GM23338 (cell line): ENCODE results near the gene PLA1A. TPM values are rescaled to one million over a fixed set of nuclear protein-coding genes. Genes with fewer than 3 reads are reported as not detected.

Source experiments
- ATAC-seq: fragments of 200-7000 bp; cut with Tn5 transposase; 3 replicates; pipeline ENCODE4 v1.9.1; 2020
- DNase-seq: peaks from one replicate; pipeline ENCODE4 v3.0.0-alpha.2; 2015; ENCODE audit warnings: low spot score
- H2AFZ ChIP-seq: fragments of 200-600 bp; sonication (generic); 2 replicates; pipeline ENCODE4 v1.8.0; 2016; ENCODE audit warnings: antibody characterized with exemption, mild to moderate bottlenecking, moderate library complexity
- H3F3A ChIP-seq: fragments of 200-600 bp; sonication (generic); replicated peaks from 2 replicates; pipeline ENCODE4 v1.8.0; 2017; ENCODE audit warnings: antibody characterized with exemption, mixed run types, low read depth
- H3K27ac ChIP-seq: fragments of 200-600 bp; sonication (generic); 2 replicates; pipeline ENCODE4 v1.6.1; 2016; ENCODE audit warnings: low read depth
- H3K27me3 ChIP-seq: fragments of 200-600 bp; sonication (generic); 2 replicates; pipeline ENCODE4 v1.8.0; 2016; ENCODE audit warnings: mild to moderate bottlenecking, mixed run types, moderate library complexity; ENCODE audit not compliant: insufficient read depth
- H3K36me3 ChIP-seq: fragments of 200-600 bp; sonication (generic); 2 replicates; pipeline ENCODE4 v1.8.0; 2016; ENCODE audit warnings: mild to moderate bottlenecking; ENCODE audit not compliant: insufficient read depth
- H3K4me1 ChIP-seq: fragments of 200-600 bp; sonication (generic); 2 replicates; pipeline ENCODE4 v1.8.0; 2016; ENCODE audit warnings: mild to moderate bottlenecking, moderate library complexity; ENCODE audit not compliant: insufficient read depth
- H3K4me2 ChIP-seq: fragments of 200-600 bp; sonication (generic); 2 replicates; pipeline ENCODE4 v1.7.1; 2017; ENCODE audit warnings: mixed run types
- H3K4me3 ChIP-seq: fragments of 200-600 bp; sonication (generic); 2 replicates; pipeline ENCODE4 v1.6.1; 2016; ENCODE audit warnings: mixed run types
- H3K79me2 ChIP-seq: fragments of 200-600 bp; sonication (generic); replicated peaks from 2 replicates; pipeline ENCODE4 v1.8.0; 2017; ENCODE audit warnings: mild to moderate bottlenecking; ENCODE audit not compliant: insufficient read depth
- H3K9me2 ChIP-seq: fragments of 200-600 bp; sonication (generic); 2 replicates; pipeline ENCODE4 v1.8.0; 2017; ENCODE audit not compliant: insufficient read depth
- H4K20me1 ChIP-seq: fragments of 200-600 bp; sonication (generic); replicated peaks from 2 replicates; pipeline ENCODE4 v1.8.0; 2017; ENCODE audit warnings: mild to moderate bottlenecking; ENCODE audit not compliant: insufficient read depth
- H3K27ac Mint-ChIP-seq: 2 replicates; pipeline ENCODE4 v1.8.0; 2020; ENCODE audit warnings: inconsistent platforms, mild to moderate bottlenecking, moderate library complexity, mixed read lengths
- H3K27me3 Mint-ChIP-seq: 3 replicates; pipeline ENCODE4 v1.8.0; 2022; ENCODE audit warnings: low read depth, mild to moderate bottlenecking, moderate library complexity, mixed read lengths, inconsistent platforms; ENCODE audit not compliant: insufficient read depth, poor library complexity
- H3K36me3 Mint-ChIP-seq: 3 replicates; pipeline ENCODE4 v1.8.0; 2021; ENCODE audit warnings: low read depth, mild to moderate bottlenecking, inconsistent platforms, moderate library complexity, mixed read lengths
- H3K4me1 Mint-ChIP-seq: 3 replicates; pipeline ENCODE4 v1.8.0; 2020; ENCODE audit warnings: mild to moderate bottlenecking, inconsistent platforms, mixed read lengths
- H3K4me3 Mint-ChIP-seq: 3 replicates; pipeline ENCODE4 v1.8.0; 2021; ENCODE audit warnings: moderate library complexity, mild to moderate bottlenecking, inconsistent platforms, mixed read lengths
- H3K9me3 Mint-ChIP-seq: 3 replicates; pipeline ENCODE4 v1.8.0; 2020; ENCODE audit warnings: moderate library complexity, mild to moderate bottlenecking, inconsistent platforms, mixed read lengths
- CREB1 ChIP-seq: fragments of 250-450 bp; sonication (Bioruptor Pico); IDR thresholded peaks from 2 replicates; pipeline ENCODE4 v1.5.0; 2020; ENCODE audit warnings: low read depth, mild to moderate bottlenecking, moderate library complexity
- EZH2 ChIP-seq: fragments of 200-600 bp; sonication (generic); IDR thresholded peaks from one replicate; pipeline ENCODE4 v1.8.0; 2017; ENCODE audit warnings: antibody characterized with exemption, mild to moderate bottlenecking, low read depth; ENCODE audit not compliant: unreplicated experiment
- EZH2phosphoT487 ChIP-seq: fragments of 200-600 bp; sonication (generic); IDR thresholded peaks from one replicate; pipeline ENCODE4 v1.8.1; 2018; ENCODE audit warnings: antibody characterized with exemption; ENCODE audit not compliant: unreplicated experiment
- JUNB ChIP-seq: IDR thresholded peaks from one replicate; pipeline ENCODE4 v1.6.1; 2016; ENCODE audit warnings: antibody characterized with exemption; ENCODE audit not compliant: unreplicated experiment
- NANOG ChIP-seq: IDR thresholded peaks from 2 replicates; pipeline ENCODE4 v1.6.1; 2016; ENCODE audit warnings: antibody characterized with exemption, borderline replicate concordance
- POLR2AphosphoS5 ChIP-seq: IDR thresholded peaks from 2 replicates; pipeline ENCODE4 v1.6.1; 2016; ENCODE audit warnings: antibody characterized with exemption, low read depth
- STAT1 ChIP-seq: IDR thresholded peaks from one replicate; pipeline ENCODE4 v1.6.1; 2016; ENCODE audit warnings: antibody characterized with exemption; ENCODE audit not compliant: unreplicated experiment
- ZNF114 ChIP-seq: fragments of 250-450 bp; sonication (Bioruptor Pico); IDR thresholded peaks from 2 replicates; pipeline ENCODE4 v1.5.0; 2020; ENCODE audit warnings: mild to moderate bottlenecking, moderate library complexity
- ZNF331 ChIP-seq: fragments of 250-450 bp; sonication (Bioruptor Pico); IDR thresholded peaks from 2 replicates; pipeline ENCODE4 v1.5.0; 2020; ENCODE audit warnings: low read depth, mild to moderate bottlenecking, moderate library complexity
- polyA plus RNA-seq: library from polyadenylated mRNA; unstranded; fragments of >200 nt; fragmentation: Nextera tagmentation; extraction: Ambion mirVana; gene quantifications from 2 replicates; pipeline ENCODE4 v1.2.1, GENCODE V29; 2016
- total RNA-seq: library from RNA; depleted of rRNA; stranded (reverse); fragments of >200 nt; shearing (Covaris generic); gene quantifications from 2 replicates; pipeline ENCODE4 v1.2.3, GENCODE V29; 2014
- TF ChIP-seq, protein P1 (sequence below): IDR thresholded peaks from 2 replicates; pipeline ENCODE4 v1.6.1; 2016; ENCODE audit warnings: antibody characterized with exemption
- TF ChIP-seq, protein P2 (sequence below): fragments of 250-450 bp; sonication (Bioruptor Pico); IDR thresholded peaks from 2 replicates; pipeline ENCODE4 v1.5.0; 2020; ENCODE audit warnings: mild to moderate bottlenecking, moderate library complexity
- TF ChIP-seq, protein P3 (sequence below), 2 experiments: fragments of 200-600 bp in 1 of 2; sonication (generic) in 1 of 2; conservative IDR thresholded peaks; 2 replicates each; pipeline versions ENCODE4 v1.5.1 to v1.6.1; 2016 to 2017; ENCODE audit warnings: antibody characterized with exemption in 2 of 2, low read depth in 2 of 2, mild to moderate bottlenecking in 2 of 2, moderate library complexity in 1 of 2
- TF ChIP-seq, protein P4 (sequence below): IDR thresholded peaks from one replicate; pipeline ENCODE4 v1.6.1; 2018; ENCODE audit warnings: antibody characterized with exemption; ENCODE audit not compliant: unreplicated experiment

PLA1A gene
- total and polyA plus RNA-seq, 2 experiments from 2014 or later, result not detected

DNA sequence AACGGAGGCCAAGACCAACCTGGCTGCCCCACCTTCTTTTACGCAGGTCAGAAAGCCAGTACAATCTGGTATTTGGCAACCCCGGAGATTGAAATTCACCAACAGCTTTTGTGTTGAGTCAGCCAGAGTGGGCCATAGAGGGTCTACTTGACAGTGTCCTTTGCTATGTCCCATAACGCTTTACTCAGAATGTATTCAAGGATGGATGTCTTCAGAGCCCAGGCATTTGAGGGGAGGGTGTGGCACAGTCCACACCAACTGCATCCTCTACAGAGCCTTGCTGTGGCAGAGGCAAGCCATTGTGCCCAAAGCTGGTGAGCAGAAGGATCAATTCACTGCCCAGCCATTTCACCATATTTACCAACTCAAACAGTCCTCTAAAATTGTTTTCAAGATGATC, 18.4 kb downstream of the PLA1A start (continued):
- TF ChIP-seq ZNF331 (CRISPR knock-in tag) (no peak), JUNB (no peak), STAT1 (no peak), EZH2phosphoT487 (no peak), POLR2AphosphoS5 (no peak), EZH2 (no peak), NANOG (no peak)
- TF ChIP-seq, protein P1, sequence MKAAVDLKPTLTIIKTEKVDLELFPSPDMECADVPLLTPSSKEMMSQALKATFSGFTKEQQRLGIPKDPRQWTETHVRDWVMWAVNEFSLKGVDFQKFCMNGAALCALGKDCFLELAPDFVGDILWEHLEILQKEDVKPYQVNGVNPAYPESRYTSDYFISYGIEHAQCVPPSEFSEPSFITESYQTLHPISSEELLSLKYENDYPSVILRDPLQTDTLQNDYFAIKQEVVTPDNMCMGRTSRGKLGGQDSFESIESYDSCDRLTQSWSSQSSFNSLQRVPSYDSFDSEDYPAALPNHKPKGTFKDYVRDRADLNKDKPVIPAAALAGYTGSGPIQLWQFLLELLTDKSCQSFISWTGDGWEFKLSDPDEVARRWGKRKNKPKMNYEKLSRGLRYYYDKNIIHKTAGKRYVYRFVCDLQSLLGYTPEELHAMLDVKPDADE, result no peak

DNA sequence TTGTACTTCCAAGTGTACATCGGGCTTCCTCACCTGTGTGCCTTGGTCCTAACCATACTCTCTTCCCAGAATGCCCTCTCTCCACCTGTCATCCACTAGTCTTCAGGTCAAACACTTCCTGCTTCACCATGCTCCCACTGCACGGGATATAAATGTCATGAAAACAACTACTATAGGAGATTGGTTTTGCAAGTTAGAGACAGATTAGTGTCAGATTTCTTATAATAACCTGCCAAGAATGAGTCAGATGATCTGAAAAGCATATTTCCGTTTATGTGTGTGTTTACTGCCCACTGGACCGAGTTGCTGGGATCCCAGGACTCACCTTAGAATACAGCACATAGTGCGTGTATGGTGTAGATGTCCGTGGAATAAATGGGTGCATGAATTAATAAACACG, 21.4 kb downstream of the PLA1A start:
- no peaks in the 10 kb centered on the region for H3K79me2 ChIP-seq
- H3K27me3 ChIP-seq, result no peaks in the 10 kb centered on the region
- H3K9me2 ChIP-seq, result no peaks in the 10 kb centered on the region
- DNase-seq, result no peak
- no peak overlapping the region for H3K4me3 ChIP-seq
- no peaks in the 10 kb centered on the region for H3K36me3 ChIP-seq
- H3F3A ChIP-seq, result no peaks in the 10 kb centered on the region
- ATAC-seq, result no peak
- H3K27ac Mint-ChIP-seq, result no peak overlapping the region
- H3K4me2 ChIP-seq, result no peak overlapping the region
- no peak overlapping the region for H3K4me3 Mint-ChIP-seq
- H3K4me1 Mint-ChIP-seq, result no peaks in the 10 kb centered on the region
- H4K20me1 ChIP-seq, result no peaks in the 10 kb centered on the region
- H3K9me3 Mint-ChIP-seq, result no peaks in the 10 kb centered on the region
- no peaks in the 10 kb centered on the region for H3K4me1 ChIP-seq
- H2AFZ ChIP-seq, result no peak overlapping the region
- H3K27ac ChIP-seq, result no peak overlapping the region
- H3K27me3 Mint-ChIP-seq, result peaks cover 2% of the 10 kb centered on the region
- no peaks in the 10 kb centered on the region for H3K36me3 Mint-ChIP-seq
- TF ChIP-seq ZNF114 (CRISPR knock-in tag) (no peak), CREB1 (CRISPR knock-in tag) (no peak), STAT1 (no peak)
- TF ChIP-seq, protein P2, sequence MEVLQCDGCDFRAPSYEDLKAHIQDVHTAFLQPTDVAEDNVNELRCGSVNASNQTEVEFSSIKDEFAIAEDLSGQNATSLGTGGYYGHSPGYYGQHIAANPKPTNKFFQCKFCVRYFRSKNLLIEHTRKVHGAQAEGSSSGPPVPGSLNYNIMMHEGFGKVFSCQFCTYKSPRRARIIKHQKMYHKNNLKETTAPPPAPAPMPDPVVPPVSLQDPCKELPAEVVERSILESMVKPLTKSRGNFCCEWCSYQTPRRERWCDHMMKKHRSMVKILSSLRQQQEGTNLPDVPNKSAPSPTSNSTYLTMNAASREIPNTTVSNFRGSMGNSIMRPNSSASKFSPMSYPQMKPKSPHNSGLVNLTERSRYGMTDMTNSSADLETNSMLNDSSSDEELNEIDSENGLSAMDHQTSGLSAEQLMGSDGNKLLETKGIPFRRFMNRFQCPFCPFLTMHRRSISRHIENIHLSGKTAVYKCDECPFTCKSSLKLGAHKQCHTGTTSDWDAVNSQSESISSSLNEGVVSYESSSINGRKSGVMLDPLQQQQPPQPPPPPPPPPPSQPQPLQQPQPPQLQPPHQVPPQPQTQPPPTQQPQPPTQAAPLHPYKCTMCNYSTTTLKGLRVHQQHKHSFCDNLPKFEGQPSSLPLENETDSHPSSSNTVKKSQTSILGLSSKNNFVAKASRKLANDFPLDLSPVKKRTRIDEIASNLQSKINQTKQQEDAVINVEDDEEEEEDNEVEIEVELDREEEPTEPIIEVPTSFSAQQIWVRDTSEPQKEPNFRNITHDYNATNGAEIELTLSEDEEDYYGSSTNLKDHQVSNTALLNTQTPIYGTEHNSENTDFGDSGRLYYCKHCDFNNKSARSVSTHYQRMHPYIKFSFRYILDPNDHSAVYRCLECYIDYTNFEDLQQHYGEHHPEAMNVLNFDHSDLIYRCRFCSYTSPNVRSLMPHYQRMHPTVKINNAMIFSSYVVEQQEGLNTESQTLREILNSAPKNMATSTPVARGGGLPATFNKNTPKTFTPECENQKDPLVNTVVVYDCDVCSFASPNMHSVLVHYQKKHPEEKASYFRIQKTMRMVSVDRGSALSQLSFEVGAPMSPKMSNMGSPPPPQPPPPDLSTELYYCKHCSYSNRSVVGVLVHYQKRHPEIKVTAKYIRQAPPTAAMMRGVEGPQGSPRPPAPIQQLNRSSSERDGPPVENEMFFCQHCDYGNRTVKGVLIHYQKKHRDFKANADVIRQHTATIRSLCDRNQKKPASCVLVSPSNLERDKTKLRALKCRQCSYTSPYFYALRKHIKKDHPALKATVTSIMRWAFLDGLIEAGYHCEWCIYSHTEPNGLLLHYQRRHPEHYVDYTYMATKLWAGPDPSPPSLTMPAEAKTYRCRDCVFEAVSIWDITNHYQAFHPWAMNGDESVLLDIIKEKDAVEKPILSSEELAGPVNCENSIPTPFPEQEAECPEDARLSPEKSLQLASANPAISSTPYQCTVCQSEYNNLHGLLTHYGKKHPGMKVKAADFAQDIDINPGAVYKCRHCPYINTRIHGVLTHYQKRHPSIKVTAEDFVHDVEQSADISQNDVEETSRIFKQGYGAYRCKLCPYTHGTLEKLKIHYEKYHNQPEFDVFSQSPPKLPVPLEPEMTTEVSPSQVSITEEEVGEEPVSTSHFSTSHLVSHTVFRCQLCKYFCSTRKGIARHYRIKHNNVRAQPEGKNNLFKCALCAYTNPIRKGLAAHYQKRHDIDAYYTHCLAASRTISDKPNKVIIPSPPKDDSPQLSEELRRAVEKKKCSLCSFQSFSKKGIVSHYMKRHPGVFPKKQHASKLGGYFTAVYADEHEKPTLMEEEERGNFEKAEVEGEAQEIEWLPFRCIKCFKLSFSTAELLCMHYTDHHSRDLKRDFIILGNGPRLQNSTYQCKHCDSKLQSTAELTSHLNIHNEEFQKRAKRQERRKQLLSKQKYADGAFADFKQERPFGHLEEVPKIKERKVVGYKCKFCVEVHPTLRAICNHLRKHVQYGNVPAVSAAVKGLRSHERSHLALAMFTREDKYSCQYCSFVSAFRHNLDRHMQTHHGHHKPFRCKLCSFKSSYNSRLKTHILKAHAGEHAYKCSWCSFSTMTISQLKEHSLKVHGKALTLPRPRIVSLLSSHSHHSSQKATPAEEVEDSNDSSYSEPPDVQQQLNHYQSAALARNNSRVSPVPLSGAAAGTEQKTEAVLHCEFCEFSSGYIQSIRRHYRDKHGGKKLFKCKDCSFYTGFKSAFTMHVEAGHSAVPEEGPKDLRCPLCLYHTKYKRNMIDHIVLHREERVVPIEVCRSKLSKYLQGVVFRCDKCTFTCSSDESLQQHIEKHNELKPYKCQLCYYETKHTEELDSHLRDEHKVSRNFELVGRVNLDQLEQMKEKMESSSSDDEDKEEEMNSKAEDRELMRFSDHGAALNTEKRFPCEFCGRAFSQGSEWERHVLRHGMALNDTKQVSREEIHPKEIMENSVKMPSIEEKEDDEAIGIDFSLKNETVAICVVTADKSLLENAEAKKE (CRISPR knock-in tag), result no peak
- TF ChIP-seq, protein P3, sequence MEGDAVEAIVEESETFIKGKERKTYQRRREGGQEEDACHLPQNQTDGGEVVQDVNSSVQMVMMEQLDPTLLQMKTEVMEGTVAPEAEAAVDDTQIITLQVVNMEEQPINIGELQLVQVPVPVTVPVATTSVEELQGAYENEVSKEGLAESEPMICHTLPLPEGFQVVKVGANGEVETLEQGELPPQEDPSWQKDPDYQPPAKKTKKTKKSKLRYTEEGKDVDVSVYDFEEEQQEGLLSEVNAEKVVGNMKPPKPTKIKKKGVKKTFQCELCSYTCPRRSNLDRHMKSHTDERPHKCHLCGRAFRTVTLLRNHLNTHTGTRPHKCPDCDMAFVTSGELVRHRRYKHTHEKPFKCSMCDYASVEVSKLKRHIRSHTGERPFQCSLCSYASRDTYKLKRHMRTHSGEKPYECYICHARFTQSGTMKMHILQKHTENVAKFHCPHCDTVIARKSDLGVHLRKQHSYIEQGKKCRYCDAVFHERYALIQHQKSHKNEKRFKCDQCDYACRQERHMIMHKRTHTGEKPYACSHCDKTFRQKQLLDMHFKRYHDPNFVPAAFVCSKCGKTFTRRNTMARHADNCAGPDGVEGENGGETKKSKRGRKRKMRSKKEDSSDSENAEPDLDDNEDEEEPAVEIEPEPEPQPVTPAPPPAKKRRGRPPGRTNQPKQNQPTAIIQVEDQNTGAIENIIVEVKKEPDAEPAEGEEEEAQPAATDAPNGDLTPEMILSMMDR (conservative IDR thresholded peaks at IDR 0.05; ENCODE audit: low read depth in 2 of 2), result no peak
- TF ChIP-seq, protein P1, result no peak
- TF ChIP-seq, protein P4, sequence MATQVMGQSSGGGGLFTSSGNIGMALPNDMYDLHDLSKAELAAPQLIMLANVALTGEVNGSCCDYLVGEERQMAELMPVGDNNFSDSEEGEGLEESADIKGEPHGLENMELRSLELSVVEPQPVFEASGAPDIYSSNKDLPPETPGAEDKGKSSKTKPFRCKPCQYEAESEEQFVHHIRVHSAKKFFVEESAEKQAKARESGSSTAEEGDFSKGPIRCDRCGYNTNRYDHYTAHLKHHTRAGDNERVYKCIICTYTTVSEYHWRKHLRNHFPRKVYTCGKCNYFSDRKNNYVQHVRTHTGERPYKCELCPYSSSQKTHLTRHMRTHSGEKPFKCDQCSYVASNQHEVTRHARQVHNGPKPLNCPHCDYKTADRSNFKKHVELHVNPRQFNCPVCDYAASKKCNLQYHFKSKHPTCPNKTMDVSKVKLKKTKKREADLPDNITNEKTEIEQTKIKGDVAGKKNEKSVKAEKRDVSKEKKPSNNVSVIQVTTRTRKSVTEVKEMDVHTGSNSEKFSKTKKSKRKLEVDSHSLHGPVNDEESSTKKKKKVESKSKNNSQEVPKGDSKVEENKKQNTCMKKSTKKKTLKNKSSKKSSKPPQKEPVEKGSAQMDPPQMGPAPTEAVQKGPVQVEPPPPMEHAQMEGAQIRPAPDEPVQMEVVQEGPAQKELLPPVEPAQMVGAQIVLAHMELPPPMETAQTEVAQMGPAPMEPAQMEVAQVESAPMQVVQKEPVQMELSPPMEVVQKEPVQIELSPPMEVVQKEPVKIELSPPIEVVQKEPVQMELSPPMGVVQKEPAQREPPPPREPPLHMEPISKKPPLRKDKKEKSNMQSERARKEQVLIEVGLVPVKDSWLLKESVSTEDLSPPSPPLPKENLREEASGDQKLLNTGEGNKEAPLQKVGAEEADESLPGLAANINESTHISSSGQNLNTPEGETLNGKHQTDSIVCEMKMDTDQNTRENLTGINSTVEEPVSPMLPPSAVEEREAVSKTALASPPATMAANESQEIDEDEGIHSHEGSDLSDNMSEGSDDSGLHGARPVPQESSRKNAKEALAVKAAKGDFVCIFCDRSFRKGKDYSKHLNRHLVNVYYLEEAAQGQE, result no peak
